Loucy (cell line): Measurements from ENCODE around the gene RIIAD1.

Experiments
- H2AFZ ChIP-seq: fragments of 200-600 bp; sonication (generic); 2 replicates; pipeline ENCODE4 v1.6.0; 2016; ENCODE audit warnings: antibody characterized with exemption, mild to moderate bottlenecking, low read length, moderate library complexity
- H3F3A ChIP-seq: fragments of 200-600 bp; 2 replicates; pipeline ENCODE4 v1.6.0; 2016; ENCODE audit warnings: antibody characterized with exemption, low read depth, mild to moderate bottlenecking
- H3K27me3 ChIP-seq: fragments of 200-600 bp; sonication (generic); 2 replicates; pipeline ENCODE4 v1.6.1; 2014; ENCODE audit warnings: low read length, mild to moderate bottlenecking; ENCODE audit not compliant: insufficient read depth, poor library complexity, severe bottlenecking
- H3K36me3 ChIP-seq: fragments of 200-600 bp; sonication (generic); 2 replicates; pipeline ENCODE4 v1.6.1; 2016; ENCODE audit warnings: low read length; ENCODE audit not compliant: insufficient read depth
- H3K4me1 ChIP-seq: fragments of 200-600 bp; sonication (generic); 2 replicates; pipeline ENCODE4 v1.5.1; 2014; ENCODE audit warnings: low read length, mild to moderate bottlenecking; ENCODE audit not compliant: insufficient read depth, poor library complexity, severe bottlenecking
- H3K4me2 ChIP-seq: fragments of 200-600 bp; sonication (generic); 2 replicates; pipeline ENCODE4 v1.6.0; 2014; ENCODE audit warnings: antibody characterized with exemption, low read length, low read depth, mild to moderate bottlenecking; ENCODE audit not compliant: poor library complexity, severe bottlenecking
- H3K4me3 ChIP-seq: fragments of 200-600 bp; sonication (generic); 2 replicates; pipeline ENCODE4 v1.5.1; 2014; ENCODE audit warnings: low read length, mild to moderate bottlenecking, mixed read lengths; ENCODE audit not compliant: poor library complexity, severe bottlenecking
- H3K79me2 ChIP-seq: fragments of 200-600 bp; sonication (generic); 2 replicates; pipeline ENCODE4 v1.6.1; 2014; ENCODE audit warnings: low read length; ENCODE audit not compliant: insufficient read depth
- H3K9ac ChIP-seq: fragments of 200-600 bp; sonication (generic); 2 replicates; pipeline ENCODE4 v1.6.0; 2014; ENCODE audit warnings: mild to moderate bottlenecking, low read depth, low read length, moderate library complexity; ENCODE audit not compliant: poor library complexity, severe bottlenecking
- H3K9me2 ChIP-seq: fragments of 200-600 bp; sonication (generic); replicated peaks from 2 replicates; pipeline ENCODE4 v1.6.1; 2016; ENCODE audit warnings: low read depth, low read length, mixed read lengths
- H3K9me3 ChIP-seq: fragments of 200-600 bp; sonication (generic); 2 replicates; pipeline ENCODE4 v1.6.1; 2014; ENCODE audit warnings: mild to moderate bottlenecking, antibody characterized with exemption, low read length, low read depth; ENCODE audit not compliant: insufficient read depth
- H4K20me1 ChIP-seq: fragments of 200-600 bp; sonication (generic); 2 replicates; pipeline ENCODE4 v1.6.0; 2014; ENCODE audit warnings: antibody characterized with exemption, low read length, mild to moderate bottlenecking; ENCODE audit not compliant: insufficient read depth, poor library complexity, severe bottlenecking
- EZH2phosphoT487 ChIP-seq: fragments of 200-600 bp; IDR thresholded peaks from 2 replicates; pipeline ENCODE4 v1.6.1; 2018; ENCODE audit warnings: antibody characterized with exemption, mild to moderate bottlenecking, moderate library complexity, borderline replicate concordance
- TF ChIP-seq, protein P1 (sequence below): fragments of 200-600 bp; sonication (generic); conservative IDR thresholded peaks from 2 replicates; pipeline ENCODE4 v1.5.1; 2014; ENCODE audit warnings: mild to moderate bottlenecking, antibody characterized with exemption, low read length

The RIIAD1 gene

DNA sequence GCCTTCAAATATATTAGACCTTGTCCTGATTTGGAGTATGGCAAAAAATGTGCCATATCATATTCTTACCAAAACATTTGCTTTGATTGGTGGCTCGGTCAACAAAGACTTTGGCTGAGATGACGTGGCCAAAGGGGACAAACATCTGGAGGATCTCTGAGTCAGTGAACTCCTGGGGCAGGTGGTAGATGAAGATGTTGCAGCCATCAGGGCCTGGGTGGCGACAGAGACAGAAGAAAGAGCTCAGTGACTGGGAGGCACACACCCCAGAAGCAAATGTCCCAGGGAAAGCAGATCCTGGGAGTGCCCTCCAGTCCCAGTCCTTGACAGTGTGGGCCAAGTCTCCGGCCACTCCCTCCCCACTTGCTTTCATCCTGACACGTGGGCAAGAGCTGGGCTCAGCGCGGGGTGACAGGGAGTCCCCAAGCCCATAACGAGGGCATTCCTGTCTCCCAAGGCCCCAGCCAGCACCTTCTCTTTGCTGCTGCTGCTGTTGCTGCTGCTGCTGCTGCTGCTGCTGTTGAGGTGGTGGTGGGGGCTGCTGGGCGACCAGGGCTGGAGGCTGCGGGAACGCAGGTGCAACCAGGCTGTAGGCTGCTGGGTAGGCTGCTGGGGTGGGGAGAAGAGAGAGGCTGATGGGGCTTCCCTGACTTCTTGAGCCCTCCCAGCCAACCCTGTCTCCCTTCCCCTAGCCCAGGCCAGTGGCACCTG is 15.4 kb upstream of the RIIAD1 start:
- TF ChIP-seq EZH2phosphoT487: no peak
- TF ChIP-seq, protein P1, sequence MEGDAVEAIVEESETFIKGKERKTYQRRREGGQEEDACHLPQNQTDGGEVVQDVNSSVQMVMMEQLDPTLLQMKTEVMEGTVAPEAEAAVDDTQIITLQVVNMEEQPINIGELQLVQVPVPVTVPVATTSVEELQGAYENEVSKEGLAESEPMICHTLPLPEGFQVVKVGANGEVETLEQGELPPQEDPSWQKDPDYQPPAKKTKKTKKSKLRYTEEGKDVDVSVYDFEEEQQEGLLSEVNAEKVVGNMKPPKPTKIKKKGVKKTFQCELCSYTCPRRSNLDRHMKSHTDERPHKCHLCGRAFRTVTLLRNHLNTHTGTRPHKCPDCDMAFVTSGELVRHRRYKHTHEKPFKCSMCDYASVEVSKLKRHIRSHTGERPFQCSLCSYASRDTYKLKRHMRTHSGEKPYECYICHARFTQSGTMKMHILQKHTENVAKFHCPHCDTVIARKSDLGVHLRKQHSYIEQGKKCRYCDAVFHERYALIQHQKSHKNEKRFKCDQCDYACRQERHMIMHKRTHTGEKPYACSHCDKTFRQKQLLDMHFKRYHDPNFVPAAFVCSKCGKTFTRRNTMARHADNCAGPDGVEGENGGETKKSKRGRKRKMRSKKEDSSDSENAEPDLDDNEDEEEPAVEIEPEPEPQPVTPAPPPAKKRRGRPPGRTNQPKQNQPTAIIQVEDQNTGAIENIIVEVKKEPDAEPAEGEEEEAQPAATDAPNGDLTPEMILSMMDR: no peak
- Histone ChIP-seq H3K4me1 (peaks cover 37% of the 10 kb centered on the region), H3K36me3 (no peaks in the 10 kb centered on the region), H2AFZ (no peak overlapping the region), H3K9me3 (no peaks in the 10 kb centered on the region), H4K20me1 (no peaks in the 10 kb centered on the region), H3K9me2 (no peaks in the 10 kb centered on the region), H3K4me2 (no peak overlapping the region), H3K4me3 (no peak overlapping the region), H3K27me3 (no peaks in the 10 kb centered on the region), H3K9ac (no peak overlapping the region), H3K79me2 (no peaks in the 10 kb centered on the region), H3F3A (no peaks in the 10 kb centered on the region)

DNA sequence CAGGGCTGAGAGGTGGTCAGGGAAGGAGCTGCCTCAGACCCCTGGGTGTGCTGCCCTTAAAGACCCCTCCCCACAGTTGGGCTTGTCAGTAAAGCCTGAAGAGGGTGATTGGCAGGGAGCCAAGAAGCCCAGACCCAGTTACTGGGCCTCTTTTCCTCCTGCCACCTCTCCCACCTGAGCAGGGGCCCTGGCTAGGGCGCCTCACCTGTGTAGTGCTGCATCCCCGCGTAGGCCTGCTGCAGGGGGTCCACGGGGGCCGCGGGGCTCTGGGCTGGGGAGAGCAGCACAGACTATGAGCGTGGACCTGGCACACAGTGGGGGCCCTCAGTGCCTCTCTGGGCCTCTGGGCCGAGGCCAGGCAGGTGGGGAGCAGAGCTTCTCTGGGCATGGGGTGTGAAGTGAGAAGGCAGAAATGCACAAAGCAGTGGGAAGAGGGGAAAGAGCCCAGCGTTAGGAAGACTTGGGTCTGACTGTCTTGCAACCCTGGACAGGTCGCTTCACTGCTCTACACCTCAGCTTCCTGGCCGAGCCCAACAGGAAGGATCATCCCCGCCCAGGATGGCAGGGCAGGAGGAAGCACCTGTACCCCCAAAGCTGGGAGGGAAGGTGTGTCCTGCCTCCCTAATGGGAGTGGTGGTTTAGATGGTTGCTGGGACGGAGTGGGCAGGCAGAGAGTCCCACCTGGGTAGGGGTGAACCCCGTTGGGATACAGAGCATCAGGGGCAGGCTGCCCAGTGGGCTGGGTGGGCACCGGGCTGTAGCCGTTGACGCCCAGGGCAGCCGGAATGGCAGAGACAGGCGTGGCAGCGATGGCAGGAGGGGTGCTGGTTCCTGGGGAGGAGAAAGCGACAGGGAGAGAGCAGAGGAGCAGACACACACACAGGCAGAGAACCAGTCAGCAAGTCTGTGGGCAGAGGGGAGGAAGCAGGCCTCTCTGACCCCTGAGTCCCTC is 14.6 kb upstream of the RIIAD1 start:
- H3K9me3 ChIP-seq: no peaks in the 10 kb centered on the region
- no peak overlapping the region for H3K4me2 ChIP-seq
- no peak overlapping the region for H3K4me3 ChIP-seq
- H3K4me1 ChIP-seq: peaks cover 37% of the 10 kb centered on the region
- H3F3A ChIP-seq: no peaks in the 10 kb centered on the region
- no peak overlapping the region for H3K9ac ChIP-seq
- no peaks in the 10 kb centered on the region for H4K20me1 ChIP-seq
- no peaks in the 10 kb centered on the region for H3K36me3 ChIP-seq
- H3K79me2 ChIP-seq: no peaks in the 10 kb centered on the region
- H3K9me2 ChIP-seq: no peaks in the 10 kb centered on the region
- no peak overlapping the region for H2AFZ ChIP-seq
- H3K27me3 ChIP-seq: no peaks in the 10 kb centered on the region
- TF ChIP-seq, protein P1: no peak
- TF ChIP-seq EZH2phosphoT487: no peak

DNA sequence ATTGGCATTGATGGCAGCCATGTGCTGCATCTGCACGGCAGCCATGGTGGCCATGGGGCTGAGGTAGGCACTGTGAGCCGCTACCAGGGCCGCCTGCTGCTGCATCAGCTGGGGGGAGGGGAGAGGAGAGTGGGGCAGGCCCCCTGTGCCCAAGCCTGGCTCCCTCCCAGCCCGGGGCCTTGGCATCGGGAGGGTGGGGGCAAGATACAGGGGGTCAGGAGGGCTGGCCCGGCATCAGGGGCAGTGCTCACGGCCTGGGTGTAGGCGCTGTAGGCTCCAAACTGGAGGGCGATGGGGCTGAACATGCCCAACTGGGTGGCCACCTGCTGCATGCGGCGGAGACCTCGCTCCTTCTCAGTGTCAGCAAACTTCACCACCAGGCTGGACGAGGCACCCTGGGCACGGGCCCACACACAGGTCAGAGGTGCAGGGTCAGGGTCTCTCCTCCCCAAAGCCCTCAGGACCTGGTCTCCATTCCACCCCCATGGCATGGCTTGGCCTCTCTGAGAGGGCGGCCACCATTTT is 13.7 kb upstream of the RIIAD1 start:
- no peak overlapping the region for H3K9ac ChIP-seq
- no peak overlapping the region for H2AFZ ChIP-seq
- H3K9me3 ChIP-seq: no peaks in the 10 kb centered on the region
- no peaks in the 10 kb centered on the region for H3K79me2 ChIP-seq
- no peak for TF ChIP-seq EZH2phosphoT487
- TF ChIP-seq, protein P1: no peak
- no peak overlapping the region for H3K4me3 ChIP-seq
- H3K27me3 ChIP-seq: no peaks in the 10 kb centered on the region
- H3F3A ChIP-seq: no peaks in the 10 kb centered on the region
- no peaks in the 10 kb centered on the region for H3K36me3 ChIP-seq
- no peak overlapping the region for H3K4me2 ChIP-seq
- no peaks in the 10 kb centered on the region for H4K20me1 ChIP-seq
- H3K4me1 ChIP-seq: peaks cover 37% of the 10 kb centered on the region
- no peaks in the 10 kb centered on the region for H3K9me2 ChIP-seq
